GM21717 (cell line): ENCODE measurements around the gene KCTD19.
A peak's percentile ranks its signal among the peaks of the same experiment; 100 is the strongest.

ENCODE experiments used
- ATAC-seq: cut with Tn5 transposase; IDR thresholded peaks from one replicate; pipeline ENCODE4 v1.9.1; 2021; ENCODE audit warnings: mild to moderate bottlenecking, moderate library complexity; ENCODE audit not compliant: unreplicated experiment

The KCTD19 gene

DNA sequence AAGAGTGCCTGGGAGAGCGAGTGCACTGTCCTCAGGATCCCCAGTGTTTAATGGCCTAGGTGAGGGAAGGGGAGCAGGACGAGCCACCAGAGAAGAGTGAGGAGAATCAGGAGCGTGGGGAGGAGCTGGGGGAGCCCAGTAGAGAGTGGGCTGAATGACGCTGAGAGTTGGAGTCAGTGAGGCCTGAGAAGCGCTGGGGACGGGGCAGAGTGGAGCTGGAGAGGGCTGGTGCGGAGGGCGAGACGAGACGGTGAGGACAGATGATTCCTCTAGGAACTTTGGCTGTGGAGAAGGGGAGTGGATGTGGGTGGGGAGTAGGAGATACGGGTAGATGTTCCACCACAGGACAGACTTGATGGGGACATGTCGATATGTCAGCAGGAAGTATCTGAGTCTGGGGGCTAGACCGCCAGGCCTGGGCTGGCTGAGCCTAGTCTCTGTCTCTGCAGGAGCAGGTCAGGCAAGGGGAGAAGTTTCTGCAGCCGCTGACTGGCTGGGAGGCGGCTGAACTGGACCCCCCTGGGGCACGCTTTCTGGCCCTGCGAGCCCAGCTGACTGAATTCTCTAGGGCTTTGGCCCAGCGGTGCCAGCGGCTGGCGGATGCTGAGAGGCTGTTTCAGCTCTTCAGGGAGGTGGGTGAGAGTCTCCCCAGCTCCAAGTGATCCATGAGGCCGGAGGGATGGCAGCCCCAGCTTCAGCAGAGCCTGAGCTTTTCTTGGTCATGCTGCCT, 42.5 kb downstream of the KCTD19 start:
- no peak for ATAC-seq

DNA sequence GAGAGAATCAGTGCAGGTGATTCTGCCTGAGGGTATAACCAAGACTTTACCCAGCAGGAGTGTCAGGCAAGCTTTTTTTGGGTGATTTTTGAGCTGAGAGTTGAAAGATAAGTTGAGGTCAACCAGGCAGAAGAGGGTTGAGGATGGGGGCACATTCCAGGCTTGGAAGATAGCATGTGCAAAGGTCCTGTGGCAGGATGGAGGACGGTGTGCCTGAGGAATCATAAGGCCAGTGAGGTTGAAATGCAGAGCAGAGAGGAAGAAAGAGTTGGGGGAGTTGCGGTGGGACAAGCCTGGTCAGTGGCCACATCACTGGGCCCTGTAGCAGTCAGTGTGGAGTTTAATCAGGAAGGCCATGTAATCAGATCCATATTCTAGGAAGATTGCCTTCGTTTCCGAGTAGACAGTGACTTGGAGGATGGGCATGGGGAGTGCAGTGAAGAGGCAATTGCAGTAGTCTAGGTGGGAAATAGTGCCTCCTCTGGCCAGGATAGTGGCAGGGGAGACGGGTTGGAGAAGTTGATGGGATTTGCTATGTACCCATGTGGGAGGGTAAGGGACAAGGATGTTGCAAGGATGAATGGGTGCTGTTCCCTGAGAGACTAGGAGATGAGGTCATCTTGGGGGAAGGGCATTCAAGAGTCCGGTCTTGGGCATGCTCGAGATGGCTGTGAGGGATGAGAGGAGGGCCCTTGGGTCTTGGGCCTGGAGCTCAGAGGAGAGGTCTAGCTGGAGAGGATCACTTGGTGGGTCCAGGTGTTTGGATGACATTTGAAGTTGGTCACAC, 43.3 kb downstream of the KCTD19 start:
- no peak for ATAC-seq

DNA sequence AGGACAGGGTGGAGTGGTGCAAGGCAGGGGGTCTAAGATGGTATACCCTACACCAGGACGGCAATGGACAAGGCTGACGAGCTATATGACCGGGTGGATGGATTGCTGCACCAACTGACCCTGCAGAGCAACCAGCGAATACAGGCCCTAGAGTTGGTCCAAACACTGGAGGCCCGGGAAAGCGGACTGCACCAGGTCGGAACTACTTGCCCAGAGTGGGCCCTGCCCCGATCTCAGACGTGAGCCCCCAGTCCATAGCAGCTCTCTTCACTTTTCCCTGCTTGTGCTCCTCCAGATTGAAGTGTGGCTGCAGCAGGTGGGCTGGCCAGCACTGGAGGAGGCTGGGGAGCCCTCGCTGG, 44.1 kb downstream of the KCTD19 start:
- no peak for ATAC-seq

- no peak for ATAC-seq
Observed at GRCh38 chr16:67281536-67282446, 44.8 kb downstream of the KCTD19 start.

- no peak for ATAC-seq
Observed at GRCh38 chr16:67280090-67281015, 46.2 kb downstream of the KCTD19 start.

DNA sequence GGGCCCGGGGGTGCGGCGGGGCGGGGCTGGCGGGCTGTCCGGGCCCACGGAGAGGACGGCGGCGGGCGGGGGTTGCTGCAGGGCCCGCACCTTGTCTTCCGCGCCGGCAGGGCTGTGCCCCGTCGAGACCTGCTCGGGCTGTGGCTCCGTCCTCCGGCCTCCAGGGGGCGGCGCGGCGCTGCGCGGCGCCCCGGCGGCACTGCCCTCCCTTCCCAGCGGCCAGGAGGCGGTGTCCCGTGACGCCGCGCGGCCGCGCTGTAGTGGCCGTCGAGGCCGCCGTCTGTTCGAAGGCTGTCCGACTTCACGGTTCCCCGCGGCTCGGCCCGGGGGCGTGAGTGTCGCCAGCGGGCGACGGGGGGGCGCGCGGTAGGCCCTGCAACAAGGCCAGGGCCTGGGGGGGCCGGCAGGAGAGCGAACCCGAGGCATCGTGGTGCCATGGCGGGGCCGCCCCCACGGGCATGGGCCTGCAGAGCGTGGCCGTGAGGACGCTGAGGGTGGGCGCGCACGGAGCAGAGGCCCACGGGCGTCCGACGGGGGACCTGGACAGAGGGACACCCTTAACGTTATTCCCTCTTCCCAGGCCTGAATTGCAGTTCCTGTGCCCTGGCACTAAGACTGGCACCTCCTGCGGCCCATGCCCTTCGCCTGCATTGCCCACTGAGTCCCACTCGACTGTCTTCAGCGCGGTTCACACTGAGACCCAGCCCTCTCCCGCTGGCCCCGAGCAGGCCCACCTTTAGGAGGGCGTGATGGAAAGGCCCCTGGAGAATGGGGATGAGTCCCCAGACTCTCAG, 47.0 kb downstream of the KCTD19 start, which contains the start of gene PLEKHG4:
TSS of gene PLEKHG4 (plus strand) at position 237 of the 794 bp plus-strand sequence. CDS start at position 750, 513 bp downstream.
- peak; percentile 65 for ATAC-seq

- ATAC-seq, result peak; percentile 59
Observed at GRCh38 chr16:67278773-67279295, 47.7 kb downstream of the KCTD19 start.

GRCh38 chr16:67277999-67278772, 48.4 kb downstream of the KCTD19 start:
- peak; percentile 11 for ATAC-seq

- no peak for ATAC-seq
Observed at GRCh38 chr16:67277294-67277998, 49.1 kb downstream of the KCTD19 start.

GRCh38 chr16:67275321-67275720, 51.2 kb downstream of the KCTD19 start:
- no peak for ATAC-seq

DNA sequence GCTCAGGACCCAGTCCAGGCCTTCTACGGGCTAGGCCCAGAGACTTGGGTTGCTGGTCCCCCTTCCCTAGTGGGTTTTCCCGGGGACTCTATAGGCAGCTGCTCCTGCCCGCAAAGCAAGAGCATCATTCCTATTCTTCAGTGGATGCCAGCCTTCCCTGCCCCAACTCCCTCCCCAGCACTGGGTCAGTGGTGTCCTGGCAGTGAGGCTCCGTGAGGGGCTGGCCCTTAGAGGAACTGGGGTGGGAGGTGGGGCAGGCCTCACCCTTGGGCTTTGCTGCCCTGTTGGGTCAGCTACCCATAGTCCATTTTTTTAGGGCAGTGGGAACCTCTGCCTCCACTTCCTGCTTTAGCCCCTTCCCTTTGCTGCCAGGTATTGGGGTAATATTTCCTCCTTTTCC, 55.1 kb downstream of the KCTD19 start:
- ATAC-seq, result no peak

DNA sequence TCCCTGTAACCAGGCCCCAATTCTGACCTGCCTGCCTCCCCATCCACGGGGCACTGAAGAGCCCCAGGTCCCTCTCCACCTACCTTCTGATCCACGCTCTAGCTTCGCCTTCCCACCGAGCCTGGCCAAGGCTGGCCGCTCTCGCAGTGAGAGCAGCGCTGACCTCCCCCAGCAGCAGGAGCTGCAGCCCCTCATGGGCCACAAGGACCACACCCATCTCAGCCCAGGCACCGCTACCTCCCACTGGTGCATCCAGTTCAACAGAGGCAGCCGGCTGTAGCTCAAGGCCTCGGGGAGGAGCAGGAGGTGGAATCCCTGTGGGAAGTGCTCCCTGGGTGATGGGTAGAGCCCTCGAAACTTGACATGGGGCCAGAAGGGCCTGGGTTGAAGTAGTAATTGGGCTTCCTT, 55.6 kb downstream of the KCTD19 start:
- no peak for ATAC-seq

GRCh38 chr16:67269766-67270165, 56.8 kb downstream of the KCTD19 start:
- no peak for ATAC-seq

DNA sequence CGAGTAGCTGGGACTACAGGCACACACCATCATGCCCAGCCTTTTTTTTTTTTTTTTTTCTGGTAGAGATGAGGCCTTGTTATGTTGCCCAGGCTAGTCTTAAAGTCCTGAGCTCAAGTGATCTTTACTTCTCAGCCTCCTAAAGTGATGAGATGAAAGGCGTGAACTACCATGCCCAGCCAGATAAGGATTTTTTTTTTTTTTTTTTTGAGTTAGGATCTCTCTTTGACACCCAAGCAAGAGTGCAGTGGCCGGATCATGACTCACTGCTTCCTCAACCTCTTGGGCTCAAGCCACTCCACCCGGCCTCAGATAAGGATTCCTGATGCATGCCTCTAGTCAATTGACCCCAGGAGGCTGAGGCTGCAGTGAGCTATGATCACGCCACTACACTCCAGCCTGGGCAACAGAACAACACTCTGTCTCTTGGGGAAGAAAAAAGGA, 58.4 kb downstream of the KCTD19 start:
- no peak for ATAC-seq

DNA sequence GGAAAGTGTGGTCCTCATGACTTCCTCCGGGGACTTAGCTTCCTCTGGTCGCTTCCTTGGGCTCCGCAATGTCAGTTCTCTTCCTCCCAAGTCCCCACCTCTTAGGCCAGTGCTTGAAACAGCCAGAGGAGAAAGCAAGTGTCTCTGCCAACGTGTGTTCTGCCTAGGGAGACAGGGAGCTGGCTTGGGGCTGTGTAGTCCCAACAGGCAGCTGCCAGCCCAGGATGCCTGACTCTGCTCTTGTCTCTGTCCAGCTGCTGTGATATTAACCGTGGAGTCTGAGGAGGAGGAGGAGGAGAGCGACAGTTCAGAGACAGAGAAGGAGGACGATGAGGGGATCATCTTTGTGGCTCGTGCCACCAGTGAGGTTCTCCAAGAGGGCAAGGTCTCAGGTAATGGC, 60.7 kb downstream of the KCTD19 start:
- no peak for ATAC-seq

- no peak for ATAC-seq
Observed at GRCh38 chr16:67264866-67265265, 61.7 kb downstream of the KCTD19 start.

DNA sequence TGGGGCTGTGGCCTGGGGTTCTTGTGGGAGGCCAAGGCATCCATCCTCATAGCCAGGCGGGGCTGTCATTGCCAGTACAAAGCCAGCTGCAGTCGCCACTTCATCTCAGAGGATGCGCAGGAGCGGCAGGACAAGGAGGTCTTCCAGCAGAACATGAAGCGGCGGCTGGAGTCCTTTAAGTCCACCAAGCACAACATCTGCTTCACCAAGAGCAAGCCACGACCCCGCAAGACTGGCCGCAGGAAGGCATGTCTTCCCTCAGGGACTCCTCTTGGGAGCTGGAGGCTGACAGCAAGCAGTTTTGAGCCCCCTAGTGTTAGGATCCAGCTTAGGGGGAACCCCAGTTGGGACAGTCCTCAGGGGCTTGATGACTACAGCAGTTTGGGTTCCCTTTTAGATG, 62.3 kb downstream of the KCTD19 start:
- ATAC-seq, result no peak

DNA sequence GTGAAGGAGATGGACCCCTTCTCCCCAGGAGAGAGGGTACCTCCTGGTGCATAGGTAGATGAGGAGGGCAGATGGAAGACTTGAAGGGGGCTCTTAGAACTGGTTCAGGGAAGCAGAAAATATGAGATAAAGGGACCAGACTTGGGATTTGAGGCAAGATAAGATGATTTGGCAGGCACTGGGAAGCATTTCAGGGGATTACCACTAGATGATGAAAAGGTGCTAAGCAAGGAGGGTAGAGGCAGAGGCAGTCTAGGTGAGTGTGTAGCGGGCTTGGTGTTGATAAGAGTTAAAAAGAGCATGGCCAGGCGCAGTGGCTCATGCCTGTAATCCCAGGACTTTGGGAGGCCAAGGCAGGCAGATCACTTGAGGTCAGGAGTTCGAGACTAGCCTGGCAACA, 63.3 kb downstream of the KCTD19 start:
- no peak for ATAC-seq
